ENCODE results near the gene PIAS1. TPM values are rescaled to one million over a fixed set of nuclear protein-coding genes. Genes with fewer than 3 reads are reported as not detected.

Gene PIAS1
- total RNA-seq, 2 experiments from 2014 or later = 44.1 to 59.0 TPM

DNA sequence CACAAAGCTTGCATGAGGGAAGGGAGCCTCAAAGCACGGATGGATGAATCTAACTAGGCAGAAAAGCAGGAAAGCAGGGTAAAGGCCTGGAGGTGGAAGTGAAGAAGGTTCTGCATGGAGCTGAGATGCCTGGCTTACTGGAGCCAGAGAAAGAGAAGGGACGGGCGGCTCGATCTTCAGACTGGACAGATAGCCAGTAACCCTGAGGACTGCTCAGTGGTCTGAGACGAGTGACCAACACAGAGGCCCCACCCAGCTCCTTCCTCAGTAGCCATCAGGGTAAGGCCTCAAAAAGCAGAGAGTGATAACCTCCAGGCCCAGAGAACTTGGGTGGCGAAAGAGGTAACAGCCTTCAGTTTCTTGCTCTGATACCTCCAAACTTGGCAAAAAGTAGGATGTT lies 169.1 kb downstream of the PIAS1 start:
- TF ChIP-seq EZH2phosphoT487 (IDR thresholded peaks at IDR 0.05; ENCODE audit: borderline replicate concordance, low read depth, low read length) (no peak), CTCF (conservative IDR thresholded peaks at IDR 0.05; ENCODE audit: low read length) (no peak)
- ChIA-PET CTCF (ENCODE audit: unreplicated experiment) (no interaction called here), POLR2A (no interaction called here)
- no TSS peak for BruUV-seq (replicated peaks)
- Histone ChIP-seq H3K36me3 (ENCODE audit: insufficient read depth, low read length) (peaks cover 53% of the 10 kb centered on the region), H4K20me1 (ENCODE audit: insufficient read depth, low read length) (no peaks in the 10 kb centered on the region), H3K79me2 (ENCODE audit: insufficient read depth, low read depth, low read length) (peaks cover 77% of the 10 kb centered on the region), H3K27ac (ENCODE audit: low read depth, low read length, poor library complexity, severe bottlenecking) (no peak overlapping the region), H3K4me3 (ENCODE audit: low read depth, low read length, poor library complexity, severe bottlenecking) (no peak overlapping the region), H3K4me2 (ENCODE audit: low read length) (no peak overlapping the region), H3K9me3 (ENCODE audit: low read length) (peaks cover 8% of the 10 kb centered on the region; the same call in 1 of the 2 replicates), H3K4me1 (ENCODE audit: insufficient read depth, low read length, poor library complexity, severe bottlenecking) (peaks cover 41% of the 10 kb centered on the region), H2AFZ (ENCODE audit: low read length) (no peak overlapping the region), H3K9me2 (ENCODE audit: insufficient read depth, low read length) (no peaks in the 10 kb centered on the region)
- no peak for DNase-seq (ENCODE audit: low spot score)
- intact Hi-C loops (cut with micrococcal nuclease; ENCODE audit: unreplicated experiment) = no loop called here

DNA sequence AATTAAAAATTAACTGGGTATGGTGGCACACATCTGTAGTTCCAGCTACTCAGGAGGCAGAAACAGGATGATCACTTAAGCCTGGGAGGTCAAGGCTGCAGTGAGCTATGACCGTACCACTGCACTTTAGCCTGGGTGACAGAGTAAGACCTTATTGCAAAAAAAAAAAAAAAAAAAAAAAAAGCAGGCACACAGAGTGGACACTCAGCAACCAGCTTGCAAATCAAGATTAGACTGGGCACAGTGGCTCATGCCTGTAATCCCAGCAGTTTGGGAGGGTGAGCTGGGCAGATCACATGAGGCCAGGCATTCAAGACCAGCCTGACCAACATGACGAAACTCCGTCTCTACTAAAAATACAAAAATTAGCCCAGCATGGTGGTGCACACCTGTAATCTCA lies 170.0 kb downstream of the PIAS1 start:
- H3K27ac ChIP-seq (ENCODE audit: low read depth, low read length, poor library complexity, severe bottlenecking) = no peak overlapping the region
- peaks cover 44% of the 10 kb centered on the region for H3K36me3 ChIP-seq (ENCODE audit: insufficient read depth, low read length)
- H3K4me3 ChIP-seq (ENCODE audit: low read depth, low read length, poor library complexity, severe bottlenecking) = no peak overlapping the region
- DNase-seq (ENCODE audit: low spot score) = no peak
- TF ChIP-seq EZH2phosphoT487 (IDR thresholded peaks at IDR 0.05; ENCODE audit: borderline replicate concordance, low read depth, low read length) (no peak), CTCF (conservative IDR thresholded peaks at IDR 0.05; ENCODE audit: low read length) (no peak)
- H3K79me2 ChIP-seq (ENCODE audit: insufficient read depth, low read depth, low read length) = peaks cover 77% of the 10 kb centered on the region
- peaks cover 41% of the 10 kb centered on the region for H3K4me1 ChIP-seq (ENCODE audit: insufficient read depth, low read length, poor library complexity, severe bottlenecking)
- CTCF ChIA-PET (ENCODE audit: unreplicated experiment) = interaction anchor here (0.6 kb wide), 1 partner anchor 232 kb away, joined by 3 read pairs; no protein-coding TSS in a partner anchor
- POLR2A ChIA-PET = interaction anchor here (0.5 to 1.9 kb wide), 2 partner anchors 8 to 382 kb away, joined by 5 to 8 read pairs; no protein-coding TSS in a partner anchor
- BruUV-seq (replicated peaks) = no TSS peak
- no peak overlapping the region for H2AFZ ChIP-seq (ENCODE audit: low read length)
- no peaks in the 10 kb centered on the region for H4K20me1 ChIP-seq (ENCODE audit: insufficient read depth, low read length)
- peaks cover 8% of the 10 kb centered on the region; the same call in 1 of the 2 replicates for H3K9me3 ChIP-seq (ENCODE audit: low read length)
- H3K4me2 ChIP-seq (ENCODE audit: low read length) = 0 out of 2 replicates have a peak overlapping the region, but pooled peaks have one; percentile 54
- intact Hi-C loops (cut with micrococcal nuclease; ENCODE audit: unreplicated experiment) = no loop called here
- no peaks in the 10 kb centered on the region for H3K9me2 ChIP-seq (ENCODE audit: insufficient read depth, low read length)

- Histone ChIP-seq H3K4me2 (ENCODE audit: low read length) (peak overlapping the region; percentile 54), H2AFZ (ENCODE audit: low read length) (no peak overlapping the region), H3K9me3 (ENCODE audit: low read length) (peaks cover 8% of the 10 kb centered on the region; the same call in 1 of the 2 replicates)
These were observed 170.6 kb downstream of the PIAS1 start for GRCh38 chr15:68224546-68225250.

More at GRCh38 chr15:68224546-68225250, 170.6 kb downstream of the PIAS1 start:
- H3K9me2 ChIP-seq (ENCODE audit: insufficient read depth, low read length) = no peaks in the 10 kb centered on the region
- intact Hi-C loops (cut with micrococcal nuclease; ENCODE audit: unreplicated experiment) = loop anchor here (5.0 kb wide), 1 partner anchor 442 kb away; no protein-coding TSS in a partner anchor
- TF ChIP-seq CTCF (conservative IDR thresholded peaks at IDR 0.05; ENCODE audit: low read length) (no peak), EZH2phosphoT487 (IDR thresholded peaks at IDR 0.05; ENCODE audit: borderline replicate concordance, low read depth, low read length) (no peak)
- peaks cover 38% of the 10 kb centered on the region for H3K36me3 ChIP-seq (ENCODE audit: insufficient read depth, low read length)
- ChIA-PET POLR2A (interaction anchor here (1.9 kb wide), 1 partner anchor 9 kb away, joined by 8 read pairs; no protein-coding TSS in a partner anchor), CTCF (ENCODE audit: unreplicated experiment) (interaction anchor here (0.6 kb wide), 1 partner anchor 232 kb away, joined by 3 read pairs; no protein-coding TSS in a partner anchor)
- peak overlapping the region; percentile 71 for H3K27ac ChIP-seq (ENCODE audit: low read depth, low read length, poor library complexity, severe bottlenecking)
- H3K4me3 ChIP-seq (ENCODE audit: low read depth, low read length, poor library complexity, severe bottlenecking) = peak overlapping the region; percentile 35
- BruUV-seq (replicated peaks) = TSS peak; percentile 31
- peak; percentile 79 for DNase-seq (ENCODE audit: low spot score)
- H4K20me1 ChIP-seq (ENCODE audit: insufficient read depth, low read length) = no peaks in the 10 kb centered on the region
- H3K4me1 ChIP-seq (ENCODE audit: insufficient read depth, low read length, poor library complexity, severe bottlenecking) = peaks cover 41% of the 10 kb centered on the region
- H3K79me2 ChIP-seq (ENCODE audit: insufficient read depth, low read depth, low read length) = peaks cover 72% of the 10 kb centered on the region
